ENCODE data around the gene UBA52. TPM values are rescaled to one million over a fixed set of nuclear protein-coding genes. Genes with fewer than 3 reads are reported as not detected.
A peak's percentile ranks its signal among the peaks of the same experiment; 100 is the strongest.

UBA52 gene
- total and polyA plus RNA-seq, 10 of the 15 experiments (the other 5 are each of a cell fraction or from before 2014, with no cell fraction given), result 1,131 to 2,392 (median 1,645) TPM

DNA sequence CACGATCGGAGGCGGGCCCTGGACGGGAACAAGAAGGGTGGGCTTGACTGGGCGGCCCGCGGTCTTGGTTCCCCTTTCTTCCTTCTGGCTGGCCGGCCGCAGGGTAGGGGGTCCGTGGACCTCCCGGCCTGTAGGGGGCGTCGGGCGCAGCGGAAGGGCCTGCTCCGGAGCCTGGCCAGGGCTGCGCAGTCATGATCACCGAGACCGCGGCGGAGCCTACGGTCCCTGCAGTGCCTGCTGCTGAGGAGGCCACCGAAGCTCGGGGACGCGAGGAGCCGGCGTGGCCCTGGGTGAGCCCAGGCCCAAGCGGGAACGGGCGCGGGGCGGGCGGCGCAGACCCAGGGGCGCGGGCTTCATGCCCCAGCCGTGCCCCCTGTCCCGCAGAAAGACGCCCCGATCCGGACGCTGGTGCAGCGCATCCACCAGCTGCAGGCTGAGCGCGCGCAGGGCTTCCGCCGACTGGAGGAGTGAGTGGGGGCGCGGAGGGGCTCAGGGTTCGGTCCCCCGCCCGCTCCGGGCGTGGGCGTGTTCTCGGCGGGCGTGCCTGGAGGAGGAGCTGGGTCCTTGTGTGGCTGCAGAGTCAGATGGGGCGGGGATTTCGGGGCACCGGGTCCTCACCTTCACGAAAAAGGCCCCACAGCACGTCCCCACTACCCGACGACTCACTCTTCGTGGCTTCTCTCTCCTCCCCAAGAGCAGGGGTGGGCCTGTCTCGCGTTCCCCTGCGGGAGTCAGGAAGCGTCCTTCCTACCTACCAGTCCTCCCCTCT is 17.1 kb downstream of the UBA52 start, which contains the start of gene REX1BD (continued):
- TF ChIP-seq WRNIP1 (IDR thresholded peaks at IDR 0.05; ENCODE audit: borderline replicate concordance, low read depth, low read length) (no peak), FOXM1 (IDR thresholded peaks at IDR 0.05; ENCODE audit: low read depth, low read length) (no peak), SMARCA5 (IDR thresholded peaks at IDR 0.05) (peak; percentile 100), YY1 (IDR thresholded peaks at IDR 0.05; ENCODE audit: low read depth, low read length) (peak; percentile 59; the same call in 1 of the 2 replicates), CHD2 (IDR thresholded peaks at IDR 0.05; ENCODE audit: borderline replicate concordance, low read depth, low read length) (peak; percentile 50; the same call in 1 of the 2 replicates), IRF4 (IDR thresholded peaks at IDR 0.05; ENCODE audit: low read depth, low read length) (no peak), RAD51 (IDR thresholded peaks at IDR 0.05) (no peak), FOS (IDR thresholded peaks at IDR 0.05; ENCODE audit: borderline replicate concordance, extremely low read depth, insufficient read length) (no peak), IKZF2 (IDR thresholded peaks at IDR 0.05) (peak; percentile 47 to 67; a peak in 3 of 4 replicates)
- TF ChIP-seq, protein P1, sequence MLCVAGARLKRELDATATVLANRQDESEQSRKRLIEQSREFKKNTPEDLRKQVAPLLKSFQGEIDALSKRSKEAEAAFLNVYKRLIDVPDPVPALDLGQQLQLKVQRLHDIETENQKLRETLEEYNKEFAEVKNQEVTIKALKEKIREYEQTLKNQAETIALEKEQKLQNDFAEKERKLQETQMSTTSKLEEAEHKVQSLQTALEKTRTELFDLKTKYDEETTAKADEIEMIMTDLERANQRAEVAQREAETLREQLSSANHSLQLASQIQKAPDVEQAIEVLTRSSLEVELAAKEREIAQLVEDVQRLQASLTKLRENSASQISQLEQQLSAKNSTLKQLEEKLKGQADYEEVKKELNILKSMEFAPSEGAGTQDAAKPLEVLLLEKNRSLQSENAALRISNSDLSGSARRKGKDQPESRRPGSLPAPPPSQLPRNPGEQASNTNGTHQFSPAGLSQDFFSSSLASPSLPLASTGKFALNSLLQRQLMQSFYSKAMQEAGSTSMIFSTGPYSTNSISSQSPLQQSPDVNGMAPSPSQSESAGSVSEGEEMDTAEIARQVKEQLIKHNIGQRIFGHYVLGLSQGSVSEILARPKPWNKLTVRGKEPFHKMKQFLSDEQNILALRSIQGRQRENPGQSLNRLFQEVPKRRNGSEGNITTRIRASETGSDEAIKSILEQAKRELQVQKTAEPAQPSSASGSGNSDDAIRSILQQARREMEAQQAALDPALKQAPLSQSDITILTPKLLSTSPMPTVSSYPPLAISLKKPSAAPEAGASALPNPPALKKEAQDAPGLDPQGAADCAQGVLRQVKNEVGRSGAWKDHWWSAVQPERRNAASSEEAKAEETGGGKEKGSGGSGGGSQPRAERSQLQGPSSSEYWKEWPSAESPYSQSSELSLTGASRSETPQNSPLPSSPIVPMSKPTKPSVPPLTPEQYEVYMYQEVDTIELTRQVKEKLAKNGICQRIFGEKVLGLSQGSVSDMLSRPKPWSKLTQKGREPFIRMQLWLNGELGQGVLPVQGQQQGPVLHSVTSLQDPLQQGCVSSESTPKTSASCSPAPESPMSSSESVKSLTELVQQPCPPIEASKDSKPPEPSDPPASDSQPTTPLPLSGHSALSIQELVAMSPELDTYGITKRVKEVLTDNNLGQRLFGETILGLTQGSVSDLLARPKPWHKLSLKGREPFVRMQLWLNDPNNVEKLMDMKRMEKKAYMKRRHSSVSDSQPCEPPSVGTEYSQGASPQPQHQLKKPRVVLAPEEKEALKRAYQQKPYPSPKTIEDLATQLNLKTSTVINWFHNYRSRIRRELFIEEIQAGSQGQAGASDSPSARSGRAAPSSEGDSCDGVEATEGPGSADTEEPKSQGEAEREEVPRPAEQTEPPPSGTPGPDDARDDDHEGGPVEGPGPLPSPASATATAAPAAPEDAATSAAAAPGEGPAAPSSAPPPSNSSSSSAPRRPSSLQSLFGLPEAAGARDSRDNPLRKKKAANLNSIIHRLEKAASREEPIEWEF (IDR thresholded peaks at IDR 0.05; ENCODE audit: insufficient replicate concordance, low read depth, low read length), result no peak
- TF ChIP-seq, protein P2, sequence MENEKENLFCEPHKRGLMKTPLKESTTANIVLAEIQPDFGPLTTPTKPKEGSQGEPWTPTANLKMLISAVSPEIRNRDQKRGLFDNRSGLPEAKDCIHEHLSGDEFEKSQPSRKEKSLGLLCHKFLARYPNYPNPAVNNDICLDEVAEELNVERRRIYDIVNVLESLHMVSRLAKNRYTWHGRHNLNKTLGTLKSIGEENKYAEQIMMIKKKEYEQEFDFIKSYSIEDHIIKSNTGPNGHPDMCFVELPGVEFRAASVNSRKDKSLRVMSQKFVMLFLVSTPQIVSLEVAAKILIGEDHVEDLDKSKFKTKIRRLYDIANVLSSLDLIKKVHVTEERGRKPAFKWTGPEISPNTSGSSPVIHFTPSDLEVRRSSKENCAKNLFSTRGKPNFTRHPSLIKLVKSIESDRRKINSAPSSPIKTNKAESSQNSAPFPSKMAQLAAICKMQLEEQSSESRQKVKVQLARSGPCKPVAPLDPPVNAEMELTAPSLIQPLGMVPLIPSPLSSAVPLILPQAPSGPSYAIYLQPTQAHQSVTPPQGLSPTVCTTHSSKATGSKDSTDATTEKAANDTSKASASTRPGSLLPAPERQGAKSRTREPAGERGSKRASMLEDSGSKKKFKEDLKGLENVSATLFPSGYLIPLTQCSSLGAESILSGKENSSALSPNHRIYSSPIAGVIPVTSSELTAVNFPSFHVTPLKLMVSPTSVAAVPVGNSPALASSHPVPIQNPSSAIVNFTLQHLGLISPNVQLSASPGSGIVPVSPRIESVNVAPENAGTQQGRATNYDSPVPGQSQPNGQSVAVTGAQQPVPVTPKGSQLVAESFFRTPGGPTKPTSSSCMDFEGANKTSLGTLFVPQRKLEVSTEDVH (IDR thresholded peaks at IDR 0.05; ENCODE audit: low read depth, partially characterized antibody), result no peak
- TF ChIP-seq, protein P3, sequence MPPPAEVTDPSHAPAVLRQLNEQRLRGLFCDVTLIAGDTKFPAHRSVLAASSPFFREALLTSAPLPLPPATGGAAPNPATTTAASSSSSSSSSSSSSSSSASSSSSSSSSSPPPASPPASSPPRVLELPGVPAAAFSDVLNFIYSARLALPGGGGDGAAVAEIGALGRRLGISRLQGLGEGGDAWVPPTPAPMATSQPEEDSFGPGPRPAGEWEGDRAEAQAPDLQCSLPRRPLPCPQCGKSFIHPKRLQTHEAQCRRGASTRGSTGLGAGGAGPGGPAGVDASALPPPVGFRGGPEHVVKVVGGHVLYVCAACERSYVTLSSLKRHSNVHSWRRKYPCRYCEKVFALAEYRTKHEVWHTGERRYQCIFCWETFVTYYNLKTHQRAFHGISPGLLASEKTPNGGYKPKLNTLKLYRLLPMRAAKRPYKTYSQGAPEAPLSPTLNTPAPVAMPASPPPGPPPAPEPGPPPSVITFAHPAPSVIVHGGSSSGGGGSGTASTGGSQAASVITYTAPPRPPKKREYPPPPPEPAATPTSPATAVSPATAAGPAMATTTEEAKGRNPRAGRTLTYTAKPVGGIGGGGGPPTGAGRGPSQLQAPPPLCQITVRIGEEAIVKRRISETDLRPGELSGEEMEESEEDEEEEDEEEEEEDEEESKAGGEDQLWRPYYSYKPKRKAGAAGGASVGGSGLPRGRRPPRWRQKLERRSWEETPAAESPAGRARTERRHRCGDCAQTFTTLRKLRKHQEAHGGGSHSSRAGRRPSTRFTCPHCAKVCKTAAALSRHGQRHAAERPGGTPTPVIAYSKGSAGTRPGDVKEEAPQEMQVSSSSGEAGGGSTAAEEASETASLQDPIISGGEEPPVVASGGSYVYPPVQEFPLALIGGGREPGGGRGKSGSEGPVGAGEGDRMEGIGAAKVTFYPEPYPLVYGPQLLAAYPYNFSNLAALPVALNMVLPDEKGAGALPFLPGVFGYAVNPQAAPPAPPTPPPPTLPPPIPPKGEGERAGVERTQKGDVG (CRISPR knock-in tag; IDR thresholded peaks at IDR 0.05), result no peak
- TF ChIP-seq, protein P4, sequence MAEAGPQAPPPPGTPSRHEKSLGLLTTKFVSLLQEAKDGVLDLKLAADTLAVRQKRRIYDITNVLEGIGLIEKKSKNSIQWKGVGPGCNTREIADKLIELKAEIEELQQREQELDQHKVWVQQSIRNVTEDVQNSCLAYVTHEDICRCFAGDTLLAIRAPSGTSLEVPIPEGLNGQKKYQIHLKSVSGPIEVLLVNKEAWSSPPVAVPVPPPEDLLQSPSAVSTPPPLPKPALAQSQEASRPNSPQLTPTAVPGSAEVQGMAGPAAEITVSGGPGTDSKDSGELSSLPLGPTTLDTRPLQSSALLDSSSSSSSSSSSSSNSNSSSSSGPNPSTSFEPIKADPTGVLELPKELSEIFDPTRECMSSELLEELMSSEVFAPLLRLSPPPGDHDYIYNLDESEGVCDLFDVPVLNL (IDR thresholded peaks at IDR 0.05; ENCODE audit: low read depth, low read length), result 0 out of 2 replicates have a peak, but pooled peaks have one; percentile 3
